ENCODE measurements around the gene FGGY.
"Not testable (repeated sequence)": the region's sequence is repeated elsewhere in the genome, so short reads cannot be mapped to it uniquely, and the experiment has no call there.

FGGY gene

GRCh38 chr1:59349101-59349500 lies 52.2 kb downstream of the FGGY start:
- no peak for DNase-seq (ENCODE audit: low read depth)
- no peak overlapping the region for H3K4me3 ChIP-seq (ENCODE audit: low read length)
- TF ChIP-seq, protein P1, sequence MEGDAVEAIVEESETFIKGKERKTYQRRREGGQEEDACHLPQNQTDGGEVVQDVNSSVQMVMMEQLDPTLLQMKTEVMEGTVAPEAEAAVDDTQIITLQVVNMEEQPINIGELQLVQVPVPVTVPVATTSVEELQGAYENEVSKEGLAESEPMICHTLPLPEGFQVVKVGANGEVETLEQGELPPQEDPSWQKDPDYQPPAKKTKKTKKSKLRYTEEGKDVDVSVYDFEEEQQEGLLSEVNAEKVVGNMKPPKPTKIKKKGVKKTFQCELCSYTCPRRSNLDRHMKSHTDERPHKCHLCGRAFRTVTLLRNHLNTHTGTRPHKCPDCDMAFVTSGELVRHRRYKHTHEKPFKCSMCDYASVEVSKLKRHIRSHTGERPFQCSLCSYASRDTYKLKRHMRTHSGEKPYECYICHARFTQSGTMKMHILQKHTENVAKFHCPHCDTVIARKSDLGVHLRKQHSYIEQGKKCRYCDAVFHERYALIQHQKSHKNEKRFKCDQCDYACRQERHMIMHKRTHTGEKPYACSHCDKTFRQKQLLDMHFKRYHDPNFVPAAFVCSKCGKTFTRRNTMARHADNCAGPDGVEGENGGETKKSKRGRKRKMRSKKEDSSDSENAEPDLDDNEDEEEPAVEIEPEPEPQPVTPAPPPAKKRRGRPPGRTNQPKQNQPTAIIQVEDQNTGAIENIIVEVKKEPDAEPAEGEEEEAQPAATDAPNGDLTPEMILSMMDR (conservative IDR thresholded peaks at IDR 0.05; ENCODE audit: low read length) = no peak

- no peak overlapping the region for H3K4me3 ChIP-seq (ENCODE audit: low read length)
- DNase-seq (ENCODE audit: low read depth) = no peak
- TF ChIP-seq, protein P1 (conservative IDR thresholded peaks at IDR 0.05; ENCODE audit: low read length) = no peak
These were observed 53.6 kb downstream of the FGGY start for GRCh38 chr1:59350521-59350920.

GRCh38 chr1:59352065-59352464 lies 55.2 kb downstream of the FGGY start:
- no peak for DNase-seq (ENCODE audit: low read depth)
- H3K4me3 ChIP-seq (ENCODE audit: low read length) = no peak overlapping the region
- TF ChIP-seq, protein P1 (conservative IDR thresholded peaks at IDR 0.05; ENCODE audit: low read length) = no peak

DNA sequence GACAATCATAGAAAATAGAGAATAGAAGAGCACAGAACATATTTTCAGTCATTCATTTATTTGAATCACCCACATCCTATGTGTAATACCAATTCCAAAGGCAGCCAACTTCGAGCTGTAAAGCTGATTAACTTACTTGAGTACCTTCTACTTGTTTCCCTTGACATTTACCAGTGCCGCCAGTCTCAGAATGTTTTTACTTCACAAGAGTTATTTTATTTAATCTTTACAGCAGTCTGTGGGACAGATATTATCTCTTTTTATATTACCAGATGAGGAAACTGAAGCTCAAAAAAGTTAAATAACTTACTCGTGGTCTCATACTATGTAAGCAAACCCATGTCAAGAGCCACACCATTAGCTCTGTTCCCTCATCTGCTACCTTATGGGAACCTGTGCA lies 56.6 kb downstream of the FGGY start:
- H3K4me3 ChIP-seq (ENCODE audit: low read length) = no peak overlapping the region
- TF ChIP-seq, protein P1 (conservative IDR thresholded peaks at IDR 0.05; ENCODE audit: low read length) = no peak
- no peak for DNase-seq (ENCODE audit: low read depth)

GRCh38 chr1:59354239-59354638 lies 57.3 kb downstream of the FGGY start:
- H3K4me3 ChIP-seq (ENCODE audit: low read length); DNase-seq (ENCODE audit: low read depth): not testable (repeated sequence)

DNA sequence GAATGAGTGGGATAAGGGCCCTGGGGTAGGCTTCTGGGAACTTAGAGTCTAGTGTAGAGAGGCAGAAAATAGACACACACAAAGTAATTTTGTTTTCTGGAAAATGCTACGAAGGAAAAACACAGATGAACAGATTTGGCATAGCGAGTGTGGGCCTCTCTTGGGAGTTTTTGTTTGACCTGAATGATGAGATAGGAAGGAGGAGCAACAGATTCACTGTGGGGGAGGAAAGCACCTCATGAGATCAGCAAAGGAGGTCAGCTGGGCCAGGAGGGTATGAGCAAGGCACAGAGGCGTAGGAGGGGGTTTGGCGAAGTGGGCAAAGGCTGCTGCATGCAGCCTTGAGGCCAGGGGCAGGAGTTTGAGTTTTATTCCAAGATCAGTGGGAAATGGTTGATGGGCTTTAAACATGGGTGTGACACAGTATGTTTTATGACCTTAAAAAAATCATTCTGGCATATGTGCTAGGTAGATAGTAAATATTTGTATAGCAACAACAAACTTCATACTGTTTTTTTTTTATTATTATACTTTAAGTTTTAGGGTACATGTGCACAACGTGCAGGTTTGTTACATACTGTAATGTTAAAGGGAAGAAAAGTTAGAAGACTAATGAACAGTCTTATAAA lies 57.9 kb downstream of the FGGY start:
- no peak for DNase-seq (ENCODE audit: low read depth)
- H3K4me3 ChIP-seq (ENCODE audit: low read length) = no peak overlapping the region
- TF ChIP-seq, protein P1 (conservative IDR thresholded peaks at IDR 0.05; ENCODE audit: low read length) = no peak

- TF ChIP-seq, protein P1 (conservative IDR thresholded peaks at IDR 0.05; ENCODE audit: low read length) = no peak
- no peak overlapping the region for H3K4me3 ChIP-seq (ENCODE audit: low read length)
- DNase-seq (ENCODE audit: low read depth) = no peak
These were observed 58.5 kb downstream of the FGGY start for GRCh38 chr1:59355361-59355760.

- DNase-seq (ENCODE audit: low read depth) = no peak
- TF ChIP-seq, protein P1 (conservative IDR thresholded peaks at IDR 0.05; ENCODE audit: low read length) = no peak
- no peak overlapping the region for H3K4me3 ChIP-seq (ENCODE audit: low read length)
These were observed 59.7 kb downstream of the FGGY start for GRCh38 chr1:59356627-59357026.

Data from AG10803 (cell line).